Tibial nerve (tissue), 4 donors: ENCODE measurements around the gene PNMT. TPM values are rescaled to one million over a fixed set of nuclear protein-coding genes. Genes with fewer than 3 reads are reported as not detected.

Experiments
- DNase-seq, 2 donors: peaks; one replicate each; pipeline ENCODE4 v3.0.0-alpha.2; 2019; ENCODE audit warnings: low spot score in 2 of 2
- H3K27ac ChIP-seq, 4 donors: fragments of 200-600 bp; sonication (generic) in 3 of 4; one replicate each; pipeline ENCODE4 v1.5.1; 2017 to 2019; ENCODE audit warnings: mild to moderate bottlenecking in 1 of 4
- H3K27me3 ChIP-seq, 2 donors: fragments of 200-600 bp; sonication (generic) in 1 of 2; one replicate each; pipeline versions ENCODE4 v1.5.1 to v1.6.0; 2017 to 2019
- H3K36me3 ChIP-seq, 3 donors: fragments of 200-600 bp; sonication (generic); one replicate each; pipeline ENCODE4 v1.5.1; 2018 to 2019
- H3K4me1 ChIP-seq, 4 donors: fragments of 200-600 bp; sonication (generic) in 3 of 4; one replicate each; pipeline ENCODE4 v1.5.1; 2017 to 2019
- H3K4me3 ChIP-seq, 4 donors: fragments of 200-600 bp; sonication (generic) in 3 of 4; one replicate each; pipeline ENCODE4 v1.5.1; 2017 to 2019; ENCODE audit warnings: mild to moderate bottlenecking in 1 of 4, moderate library complexity in 1 of 4
- H3K9me3 ChIP-seq, 4 donors: fragments of 200-600 bp; sonication (generic) in 3 of 4; one replicate each; pipeline ENCODE4 v1.5.1; 2017 to 2019
- EP300 ChIP-seq, 2 donors: sonication (generic); formaldehyde crosslinking; IDR thresholded peaks; one replicate each; pipeline ENCODE4 v1.6.1; 2017; ENCODE audit warnings: antibody characterized with exemption in 2 of 2, mild to moderate bottlenecking in 1 of 2
- POLR2A ChIP-seq, 2 donors: fragments of 450-650 bp; IDR thresholded peaks; one replicate each; pipeline ENCODE4 v1.6.1; 2017; ENCODE audit warnings: antibody characterized with exemption in 2 of 2, mild to moderate bottlenecking in 2 of 2, moderate library complexity in 2 of 2
- WGBS, 2 donors: methylation state at CpG; one replicate each; pipeline ENCODE4 v1.1.5; 2018; 5-methylcytosine and 5-hydroxymethylcytosine counted together
- total RNA-seq, 4 donors: library from RNA; depleted of rRNA; stranded (reverse); fragments of >200 nt; gene quantifications; one replicate each; pipeline ENCODE4 v1.1.0, GENCODE V29; 2016
- TF ChIP-seq, protein P1 (sequence below), 5 experiments: fragments of 200-600 bp in 3 of 5; fragments of 450-650 bp in 2 of 5; sonication (generic) in 3 of 5; IDR thresholded peaks; one replicate each; pipeline ENCODE4 v1.5.1; 2016 to 2019; ENCODE audit warnings: antibody characterized with exemption in 5 of 5, mild to moderate bottlenecking in 3 of 5, moderate library complexity in 2 of 5

Gene PNMT
- total RNA-seq, 4 donors from 2014 or later = 2.4 to 19.6 (median 12.4) TPM

- peak overlapping the region in 1 of 4 donors; percentile 64 for H3K27ac ChIP-seq
- H3K4me1 ChIP-seq = peaks cover 0 to 44% (median 23%) of the 10 kb centered on the region in 4 donors
- H3K4me3 ChIP-seq = no peak overlapping the region
- no peaks in the 10 kb centered on the region for H3K27me3 ChIP-seq
- TF ChIP-seq EP300 (IDR thresholded peaks at IDR 0.05) = no peak
- TF ChIP-seq, protein P1, sequence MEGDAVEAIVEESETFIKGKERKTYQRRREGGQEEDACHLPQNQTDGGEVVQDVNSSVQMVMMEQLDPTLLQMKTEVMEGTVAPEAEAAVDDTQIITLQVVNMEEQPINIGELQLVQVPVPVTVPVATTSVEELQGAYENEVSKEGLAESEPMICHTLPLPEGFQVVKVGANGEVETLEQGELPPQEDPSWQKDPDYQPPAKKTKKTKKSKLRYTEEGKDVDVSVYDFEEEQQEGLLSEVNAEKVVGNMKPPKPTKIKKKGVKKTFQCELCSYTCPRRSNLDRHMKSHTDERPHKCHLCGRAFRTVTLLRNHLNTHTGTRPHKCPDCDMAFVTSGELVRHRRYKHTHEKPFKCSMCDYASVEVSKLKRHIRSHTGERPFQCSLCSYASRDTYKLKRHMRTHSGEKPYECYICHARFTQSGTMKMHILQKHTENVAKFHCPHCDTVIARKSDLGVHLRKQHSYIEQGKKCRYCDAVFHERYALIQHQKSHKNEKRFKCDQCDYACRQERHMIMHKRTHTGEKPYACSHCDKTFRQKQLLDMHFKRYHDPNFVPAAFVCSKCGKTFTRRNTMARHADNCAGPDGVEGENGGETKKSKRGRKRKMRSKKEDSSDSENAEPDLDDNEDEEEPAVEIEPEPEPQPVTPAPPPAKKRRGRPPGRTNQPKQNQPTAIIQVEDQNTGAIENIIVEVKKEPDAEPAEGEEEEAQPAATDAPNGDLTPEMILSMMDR (IDR thresholded peaks at IDR 0.05) = no peak
- no peak for TF ChIP-seq POLR2A (IDR thresholded peaks at IDR 0.05)
- peaks cover 0 to 43% (median 0%) of the 10 kb centered on the region in 3 donors for H3K36me3 ChIP-seq
- DNase-seq = no peak
- no peaks in the 10 kb centered on the region for H3K9me3 ChIP-seq
- 74 to 91% methylated on average over 12 of the region's 12 CpGs for WGBS, 2 donors
Measured at GRCh38 chr17:39679521-39680192, 11.4 kb downstream of the PNMT start.

DNA sequence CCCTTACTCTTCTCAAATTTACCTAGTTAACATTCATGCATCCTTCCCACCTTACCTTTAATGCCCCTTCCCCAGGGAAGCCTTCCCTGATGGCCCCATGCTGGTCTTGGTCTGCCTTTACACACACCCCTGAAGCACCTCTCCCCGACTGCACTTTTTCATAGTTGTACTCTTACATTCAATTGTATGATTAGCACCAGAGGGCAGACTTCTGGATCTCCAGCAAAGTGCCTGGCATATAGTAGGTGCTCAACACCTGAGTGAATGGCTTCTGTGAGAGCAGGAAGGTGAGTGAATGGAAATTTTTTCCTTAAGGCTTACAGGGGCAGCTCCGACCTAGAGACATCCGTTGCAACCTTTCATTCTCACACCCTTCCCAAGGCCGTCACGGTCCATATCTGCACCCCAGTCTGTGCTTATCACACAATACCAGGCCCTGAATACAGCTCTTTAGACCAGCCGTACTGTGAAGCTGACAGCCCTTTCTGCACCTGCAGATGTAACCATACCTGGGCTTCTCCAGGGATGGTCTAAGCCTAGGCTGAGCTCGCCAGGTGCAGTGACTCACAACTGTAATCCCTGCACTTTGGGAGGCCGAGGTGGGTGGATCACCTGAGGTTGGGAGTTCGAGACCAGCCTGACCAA lies 15.2 kb downstream of the PNMT start:
- WGBS, 2 donors = 91 to 92% methylated on average over 9 of the region's 9 CpGs
- TF ChIP-seq EP300 (IDR thresholded peaks at IDR 0.05) (no peak), POLR2A (IDR thresholded peaks at IDR 0.05) (no peak)
- TF ChIP-seq, protein P1 (IDR thresholded peaks at IDR 0.05) = no peak
- H3K9me3 ChIP-seq = no peaks in the 10 kb centered on the region
- H3K4me3 ChIP-seq = no peak overlapping the region
- H3K36me3 ChIP-seq = peaks cover 0 to 56% (median 0%) of the 10 kb centered on the region in 3 donors
- no peak overlapping the region for H3K27ac ChIP-seq
- H3K4me1 ChIP-seq = peaks cover 0 to 16% (median 9%) of the 10 kb centered on the region in 4 donors
- no peak for DNase-seq
- H3K27me3 ChIP-seq = no peaks in the 10 kb centered on the region

- DNase-seq = no peak
- WGBS, 2 donors = 94% methylated on average over 12 of the region's 12 CpGs
- Histone ChIP-seq H3K9me3 (no peaks in the 10 kb centered on the region), H3K36me3 (peaks cover 0 to 56% (median 0%) of the 10 kb centered on the region in 3 donors), H3K27me3 (no peaks in the 10 kb centered on the region), H3K27ac (no peak overlapping the region), H3K4me3 (no peak overlapping the region), H3K4me1 (peaks cover 0 to 18% (median 15%) of the 10 kb centered on the region in 4 donors)
- no peak for TF ChIP-seq EP300 (IDR thresholded peaks at IDR 0.05)
- no peak for TF ChIP-seq POLR2A (IDR thresholded peaks at IDR 0.05)
- TF ChIP-seq, protein P1 (IDR thresholded peaks at IDR 0.05) = no peak
Measured at GRCh38 chr17:39684369-39685192, 16.3 kb downstream of the PNMT start.

GRCh38 chr17:39687101-39687545 lies 18.9 kb downstream of the PNMT start:
- DNase-seq = no peak
- WGBS, 2 donors = 53 to 64% methylated on average over 6 of the region's 6 CpGs
- TF ChIP-seq, protein P1 (IDR thresholded peaks at IDR 0.05) = no peak
- TF ChIP-seq POLR2A (IDR thresholded peaks at IDR 0.05) = no peak
- no peak for TF ChIP-seq EP300 (IDR thresholded peaks at IDR 0.05)
- Histone ChIP-seq H3K9me3 (no peaks in the 10 kb centered on the region), H3K4me3 (peak overlapping the region; percentile 51 to 86 (median 68)), H3K27me3 (no peaks in the 10 kb centered on the region), H3K27ac (peak overlapping the region; percentile 71 to 95 (median 88)), H3K36me3 (peaks cover 0 to 36% (median 0%) of the 10 kb centered on the region in 3 donors), H3K4me1 (peaks cover 0 to 18% (median 15%) of the 10 kb centered on the region in 4 donors)
